ENCODE measurements around the gene DENND2A.
A peak's percentile ranks its signal among the peaks of the same experiment; 100 is the strongest.
"Not testable (repeated sequence)": the region's sequence is repeated elsewhere in the genome, so short reads cannot be mapped to it uniquely, and the experiment has no call there.

The DENND2A gene

GRCh38 chr7:140544388-140544826 is 96.2 kb downstream of the DENND2A start:
- DNase-seq (ENCODE audit: low spot score), result no peak

- DNase-seq (ENCODE audit: low spot score), result no peak
Measured at GRCh38 chr7:140542228-140542603, 98.4 kb downstream of the DENND2A start.

- DNase-seq (ENCODE audit: low spot score), result no peak
Measured at GRCh38 chr7:140541513-140542227, 98.9 kb downstream of the DENND2A start.

DNA sequence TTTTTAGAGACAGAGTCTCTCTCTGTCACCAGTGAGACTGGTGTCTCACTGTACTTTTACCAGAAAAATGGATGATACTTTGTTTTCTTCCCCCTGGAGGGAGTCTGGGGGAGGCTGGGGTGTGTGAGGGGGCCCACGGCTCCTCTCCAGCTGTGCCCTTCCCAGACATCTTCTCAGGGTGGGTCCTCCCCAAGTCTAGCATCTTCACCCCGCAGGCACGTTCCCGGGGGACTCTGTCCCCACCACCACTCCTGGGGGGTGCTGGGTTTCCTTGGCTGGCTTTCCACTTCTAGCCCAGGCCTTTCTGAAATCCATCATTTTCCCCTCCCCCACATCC is 99.5 kb downstream of the DENND2A start:
- DNase-seq (ENCODE audit: low spot score), result no peak

DNA sequence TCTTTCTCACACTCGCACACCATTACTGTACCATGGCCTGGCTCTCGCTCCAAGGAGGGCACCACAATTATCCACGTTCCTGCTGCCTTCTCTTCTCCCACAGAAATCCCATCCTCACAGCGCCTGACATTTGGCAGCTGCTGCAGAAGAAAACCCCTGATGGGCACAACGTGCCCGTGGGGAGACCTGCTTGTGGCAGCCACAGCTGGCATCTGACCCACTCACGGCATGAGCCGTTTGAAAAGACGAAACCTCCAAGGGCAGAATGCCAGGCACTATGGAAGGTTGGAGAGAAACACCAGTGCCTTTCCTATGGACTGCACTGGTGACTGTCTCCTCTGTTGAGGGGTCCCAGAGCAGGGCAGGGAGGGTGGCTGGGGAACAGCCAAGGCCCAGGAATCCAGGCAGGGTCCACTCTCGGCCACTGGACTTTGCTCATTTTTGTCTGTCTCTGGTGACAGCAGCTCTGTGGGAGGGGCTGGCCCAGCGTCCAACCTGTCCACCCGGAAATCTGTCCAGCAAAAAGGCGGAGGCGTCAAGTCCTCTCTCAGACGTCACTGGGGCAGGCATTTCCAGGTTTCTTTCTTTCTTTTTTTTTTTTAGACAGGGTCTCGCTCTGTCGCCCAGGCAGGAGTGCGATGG is 100.4 kb downstream of the DENND2A start:
- no peak for DNase-seq (ENCODE audit: low spot score)

GRCh38 chr7:140539461-140539860 is 101.2 kb downstream of the DENND2A start:
- no peak for DNase-seq (ENCODE audit: low spot score)

DNA sequence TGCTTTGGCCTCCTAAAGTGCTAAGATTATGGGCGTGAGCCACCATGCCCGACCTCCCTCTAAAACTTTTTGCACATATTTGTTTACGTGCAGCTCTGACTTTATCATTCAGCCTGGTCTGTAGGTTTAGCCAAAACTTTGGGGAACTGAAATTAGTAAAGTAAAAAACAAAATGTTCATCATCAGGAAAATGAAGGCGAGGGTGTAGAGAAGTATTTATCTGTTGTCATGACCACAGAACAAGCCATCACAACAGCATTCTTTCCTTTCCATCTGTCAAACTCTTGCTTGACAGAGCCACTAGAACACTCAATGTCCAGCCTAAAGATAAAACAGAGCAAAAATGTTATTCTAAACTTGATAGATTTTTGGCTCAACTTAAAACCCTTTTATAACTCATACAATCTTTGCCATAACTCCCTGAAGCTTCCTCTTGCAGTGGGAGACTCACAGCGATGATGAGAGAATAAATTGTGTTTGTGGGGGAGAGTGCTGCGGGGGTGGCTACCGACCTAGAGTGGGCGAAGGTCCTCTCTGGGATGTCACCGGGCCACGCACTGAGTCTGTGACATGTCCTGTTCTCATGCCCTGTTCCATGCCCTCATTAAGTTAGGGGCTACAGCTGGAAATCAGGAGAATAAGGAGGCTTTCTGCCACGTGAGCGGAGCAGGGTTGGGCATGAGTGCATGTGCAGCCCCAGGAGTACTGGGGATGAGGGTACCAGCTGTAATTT is 102.7 kb downstream of the DENND2A start:
- DNase-seq (ENCODE audit: low spot score), result no peak

GRCh38 chr7:140534743-140535142 is 105.9 kb downstream of the DENND2A start:
- no peak for DNase-seq (ENCODE audit: low spot score)

DNA sequence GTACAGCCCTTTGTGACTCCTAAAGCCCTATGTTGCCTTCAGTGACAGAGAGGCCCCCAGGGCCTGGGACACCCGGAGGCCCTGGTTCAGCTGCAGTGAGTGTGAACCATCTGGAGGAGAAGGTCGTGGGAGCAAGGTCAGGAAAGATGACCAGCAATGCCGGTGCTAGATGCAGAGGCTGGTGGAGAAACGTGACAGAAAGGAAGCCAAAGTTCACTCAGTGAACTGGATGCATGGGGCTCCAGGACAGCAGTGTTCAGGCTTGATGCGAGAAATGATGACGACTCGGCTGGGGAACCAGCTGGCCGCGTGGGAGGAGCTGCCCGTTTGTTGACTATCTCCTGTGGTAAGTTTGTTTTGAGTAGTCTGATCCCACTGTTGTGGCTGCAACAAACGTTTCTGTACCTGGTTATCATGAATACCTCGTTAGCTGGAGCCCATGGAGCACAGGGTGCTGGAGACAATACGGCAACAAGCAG is 107.2 kb downstream of the DENND2A start:
- DNase-seq (ENCODE audit: low spot score), result no peak

GRCh38 chr7:140529428-140529827 is 111.2 kb downstream of the DENND2A start:
- not testable (repeated sequence) for DNase-seq (ENCODE audit: low spot score)

GRCh38 chr7:140526787-140527664 is 113.6 kb downstream of the DENND2A start:
- DNase-seq (ENCODE audit: low spot score), result no peak

DNA sequence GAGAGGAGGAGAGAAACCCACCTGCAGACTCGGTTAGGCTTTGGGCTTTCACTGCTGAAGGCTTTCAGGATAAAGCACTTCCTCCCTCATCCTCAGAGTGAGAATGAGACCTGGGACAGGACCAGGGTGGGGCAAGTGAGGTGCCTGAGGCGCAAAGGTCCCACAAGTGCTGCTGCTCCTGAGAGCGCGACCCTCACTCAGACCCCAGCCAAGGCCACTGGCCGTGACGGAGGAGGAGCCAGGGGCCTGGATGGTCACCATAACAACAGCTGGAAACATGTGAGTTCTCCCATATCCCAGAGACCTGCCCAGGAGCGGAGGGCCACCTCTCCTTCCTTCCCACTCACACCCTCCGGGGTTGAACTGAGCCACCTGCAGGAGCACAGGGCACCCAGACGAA is 114.4 kb downstream of the DENND2A start:
- DNase-seq (ENCODE audit: low spot score), result no peak

DNA sequence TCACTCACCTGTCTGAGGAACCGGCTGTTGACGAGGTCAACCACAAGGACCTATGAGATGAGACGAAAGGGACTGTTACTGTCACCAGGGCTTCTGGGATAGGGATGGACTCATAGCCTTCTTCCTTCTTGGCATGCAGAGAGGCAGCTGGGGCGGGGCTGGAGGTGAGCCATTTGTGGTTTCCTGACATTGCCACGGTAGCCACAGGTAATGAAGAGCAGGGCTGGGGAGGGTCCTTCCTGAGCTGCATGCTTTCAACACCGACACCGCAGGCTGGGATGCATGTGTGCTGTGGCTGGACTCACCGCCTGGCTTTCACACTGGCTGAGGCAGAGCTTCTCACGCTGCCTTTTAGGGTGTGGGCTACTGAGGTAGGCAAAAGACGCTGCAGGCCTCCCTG is 114.9 kb downstream of the DENND2A start:
- no peak for DNase-seq (ENCODE audit: low spot score)

DNA sequence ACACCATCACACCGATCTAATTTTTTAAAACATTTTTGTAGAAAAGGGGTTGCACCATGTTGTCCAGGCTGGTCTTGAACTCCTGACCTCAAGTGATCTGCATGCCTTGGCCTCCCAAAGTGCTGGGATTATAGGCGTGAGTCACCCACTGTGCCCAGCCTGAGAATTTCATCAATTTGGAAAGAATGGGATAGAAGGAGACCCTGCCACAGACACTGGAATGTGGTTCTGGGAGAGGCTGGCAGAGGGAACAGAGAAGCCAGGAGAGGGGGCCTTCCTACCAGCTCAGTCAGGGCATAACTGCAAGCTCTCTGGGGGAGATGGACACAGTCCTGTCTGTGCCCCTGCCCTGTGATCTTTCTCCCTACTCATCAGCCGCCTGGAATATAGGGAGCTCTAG is 119.2 kb downstream of the DENND2A start:
- DNase-seq (ENCODE audit: low spot score), result no peak

- DNase-seq (ENCODE audit: low spot score), result no peak
Measured at GRCh38 chr7:140519007-140519399, 121.6 kb downstream of the DENND2A start.

DNA sequence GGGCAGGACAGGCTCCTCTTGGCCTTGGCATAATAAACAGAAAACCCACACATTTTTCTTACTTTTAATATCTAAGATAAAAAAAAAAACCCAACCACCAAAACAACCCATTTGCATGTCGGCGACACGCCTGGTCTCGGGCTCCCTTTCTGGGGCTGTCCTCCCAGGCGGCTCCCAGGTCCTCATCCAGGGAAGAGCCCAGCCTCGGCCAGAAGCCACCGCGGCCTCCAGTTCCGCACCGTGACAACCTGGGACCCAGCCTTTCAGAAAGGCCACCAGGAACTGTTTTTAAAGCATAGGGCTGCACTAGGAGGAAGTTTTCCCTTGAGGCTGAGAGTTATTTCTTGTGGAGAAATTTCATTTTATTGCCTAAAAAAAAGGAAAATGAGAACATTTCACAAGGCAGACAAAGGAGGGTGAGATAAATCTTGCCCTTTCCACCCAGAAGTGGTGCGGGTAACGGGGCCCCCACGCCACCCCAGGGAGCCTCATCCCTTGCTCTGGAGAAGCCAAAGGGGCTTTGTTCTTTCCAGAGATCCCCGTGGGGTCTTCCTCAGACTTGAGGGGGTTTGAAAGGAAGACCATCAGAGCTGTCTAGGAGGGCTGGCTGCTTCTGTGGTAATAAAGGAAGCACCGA is 122.1 kb downstream of the DENND2A start:
- no peak for DNase-seq (ENCODE audit: low spot score)

DNA sequence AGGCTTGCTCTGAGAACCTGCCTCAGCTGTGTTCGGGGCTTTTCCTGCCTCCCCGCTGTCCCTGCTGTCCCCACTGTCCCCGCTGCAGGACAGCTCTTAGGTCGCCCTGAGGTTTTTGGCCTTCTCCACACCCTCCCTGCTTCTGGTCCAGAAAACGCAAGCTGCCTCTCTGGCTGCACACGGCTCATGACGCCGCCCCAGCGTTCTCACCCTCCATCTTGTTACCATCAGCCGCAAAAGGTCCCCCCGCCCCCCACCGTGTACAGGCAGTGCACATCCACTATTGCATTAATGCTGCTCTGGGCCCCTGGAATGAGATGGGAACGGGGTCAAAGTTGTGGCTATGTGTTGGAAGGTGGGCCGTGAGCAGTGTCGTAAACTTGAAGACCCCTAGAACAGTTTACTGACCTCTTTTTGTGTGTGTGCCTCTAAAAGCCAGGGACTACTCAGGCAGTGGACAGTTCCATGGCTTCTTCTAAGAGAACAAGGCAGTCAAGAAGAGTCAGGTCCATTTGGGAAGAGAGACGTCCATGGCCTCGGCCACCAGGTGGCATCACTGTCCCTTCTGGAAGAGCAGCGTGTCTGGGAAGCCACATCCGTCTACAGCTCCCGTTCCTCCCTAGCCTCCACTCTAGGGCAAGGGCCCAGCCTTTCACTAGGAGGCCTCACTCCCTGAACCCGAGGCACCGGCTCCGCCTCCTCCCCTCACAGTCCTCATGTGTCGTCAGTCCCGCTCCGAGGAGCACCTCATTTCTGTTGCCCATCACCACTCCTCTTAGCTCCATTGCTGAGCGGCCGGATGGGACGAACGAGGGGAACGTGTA is 122.9 kb downstream of the DENND2A start:
- peak; percentile 58 for DNase-seq (ENCODE audit: low spot score)

GRCh38 chr7:140512317-140513000 is 128.2 kb downstream of the DENND2A start:
- DNase-seq (ENCODE audit: low spot score), result no peak

GRCh38 chr7:140509789-140510188 is 130.8 kb downstream of the DENND2A start:
- DNase-seq (ENCODE audit: low spot score), result no peak

DNA sequence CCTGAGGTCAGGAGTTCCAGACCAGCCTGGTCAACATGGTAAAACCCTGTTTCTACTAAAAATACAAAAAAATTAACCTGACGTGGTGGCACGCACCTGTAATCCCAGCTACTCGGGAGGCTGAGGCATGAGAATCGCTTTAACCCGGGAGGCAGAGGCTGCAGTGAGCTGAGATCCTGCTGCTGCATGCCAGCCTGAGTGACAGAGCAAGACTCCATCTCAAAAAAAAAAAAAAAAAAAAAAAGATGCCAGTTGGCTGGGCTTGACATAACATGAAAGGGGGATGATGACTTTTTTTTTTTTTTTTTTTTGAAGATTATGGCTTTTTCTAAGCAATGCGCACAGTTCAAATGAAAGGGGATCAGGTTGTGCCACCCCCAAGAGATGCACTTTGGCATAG is 133.1 kb downstream of the DENND2A start:
- DNase-seq (ENCODE audit: low spot score), result not testable (repeated sequence)
